Stomach (tissue), 4 donors: ENCODE data around the gene PAQR5.

Experiments
- CTCF ChIP-seq, 7 experiments: fragments of 450-650 bp in 4 of 7; fragments of 200-600 bp in 3 of 7; sonication (generic) in 3 of 7; IDR thresholded peaks; one replicate each; pipeline ENCODE4 v1.5.1; 2016 to 2019; ENCODE audit warnings: antibody characterized with exemption in 7 of 7, control low read depth in 2 of 7, mild to moderate bottlenecking in 1 of 7
- POLR2A ChIP-seq, 4 donors: fragments of 450-650 bp; IDR thresholded peaks; one replicate each; pipeline ENCODE4 v1.6.1; 2016; ENCODE audit warnings: antibody characterized with exemption in 4 of 4, control low read depth in 2 of 4, mild to moderate bottlenecking in 1 of 4, moderate library complexity in 1 of 4
- POLR2AphosphoS5 ChIP-seq, 3 donors: sonication (generic); formaldehyde crosslinking; IDR thresholded peaks; one replicate each; pipeline ENCODE4 v1.6.1; 2016; ENCODE audit warnings: antibody characterized with exemption in 3 of 3

DNA sequence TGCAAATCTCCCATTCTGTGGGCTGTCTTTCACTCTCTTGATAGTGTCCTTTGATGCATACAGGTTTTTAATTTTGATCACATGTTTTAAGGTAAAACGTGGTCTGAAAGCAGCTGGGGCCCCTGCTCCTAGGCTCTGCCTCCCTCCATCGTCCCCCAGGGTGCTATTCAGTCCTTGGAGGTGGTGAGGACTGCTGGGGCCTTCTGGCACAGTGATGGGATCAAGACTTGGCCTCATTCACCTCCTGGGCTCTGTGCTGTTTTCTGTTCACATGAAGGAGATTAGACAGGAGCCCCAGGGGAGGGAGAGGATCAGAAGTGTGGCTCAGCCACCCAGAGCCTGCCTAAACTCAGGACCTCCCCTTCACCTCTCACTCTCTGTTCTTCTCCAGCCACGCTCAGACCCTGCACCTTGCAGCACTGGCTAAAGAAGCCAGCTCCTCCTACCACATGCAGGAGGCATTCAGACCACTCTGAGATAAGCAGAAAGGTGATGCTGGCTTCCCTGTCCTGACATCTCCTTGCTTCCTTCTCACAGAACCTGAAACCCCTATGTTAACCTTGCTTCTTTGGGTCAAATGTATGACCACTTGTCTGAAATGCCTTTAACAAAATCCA, 43.9 kb downstream of the PAQR5 start:
- no peak for TF ChIP-seq CTCF (IDR thresholded peaks at IDR 0.05)
- no peak for TF ChIP-seq POLR2AphosphoS5 (IDR thresholded peaks at IDR 0.05)
- TF ChIP-seq POLR2A (IDR thresholded peaks at IDR 0.05) = no peak
